Tibial nerve (tissue), 4 donors: ENCODE results near the gene PLEKHS1. TPM values are rescaled to one million over a fixed set of nuclear protein-coding genes. Genes with fewer than 3 reads are reported as not detected.

Source experiments
- DNase-seq, 2 donors: peaks; one replicate each; pipeline ENCODE4 v3.0.0-alpha.2; 2019; ENCODE audit warnings: low spot score in 2 of 2
- H3K27ac ChIP-seq, 4 donors: fragments of 200-600 bp; sonication (generic) in 3 of 4; one replicate each; pipeline ENCODE4 v1.5.1; 2017 to 2019; ENCODE audit warnings: mild to moderate bottlenecking in 1 of 4
- H3K27me3 ChIP-seq, 2 donors: fragments of 200-600 bp; sonication (generic) in 1 of 2; one replicate each; pipeline versions ENCODE4 v1.5.1 to v1.6.0; 2017 to 2019
- H3K36me3 ChIP-seq, 3 donors: fragments of 200-600 bp; sonication (generic); one replicate each; pipeline ENCODE4 v1.5.1; 2018 to 2019
- H3K4me1 ChIP-seq, 4 donors: fragments of 200-600 bp; sonication (generic) in 3 of 4; one replicate each; pipeline ENCODE4 v1.5.1; 2017 to 2019
- H3K4me3 ChIP-seq, 4 donors: fragments of 200-600 bp; sonication (generic) in 3 of 4; one replicate each; pipeline ENCODE4 v1.5.1; 2017 to 2019; ENCODE audit warnings: mild to moderate bottlenecking in 1 of 4, moderate library complexity in 1 of 4
- H3K9me3 ChIP-seq, 4 donors: fragments of 200-600 bp; sonication (generic) in 3 of 4; one replicate each; pipeline ENCODE4 v1.5.1; 2017 to 2019
- CTCF ChIP-seq, 5 experiments: fragments of 200-600 bp in 3 of 5; fragments of 450-650 bp in 2 of 5; sonication (generic) in 3 of 5; IDR thresholded peaks; one replicate each; pipeline ENCODE4 v1.5.1; 2016 to 2019; ENCODE audit warnings: antibody characterized with exemption in 5 of 5, mild to moderate bottlenecking in 3 of 5, moderate library complexity in 2 of 5
- EP300 ChIP-seq, 2 donors: sonication (generic); formaldehyde crosslinking; IDR thresholded peaks; one replicate each; pipeline ENCODE4 v1.6.1; 2017; ENCODE audit warnings: antibody characterized with exemption in 2 of 2, mild to moderate bottlenecking in 1 of 2
- POLR2A ChIP-seq, 2 donors: fragments of 450-650 bp; IDR thresholded peaks; one replicate each; pipeline ENCODE4 v1.6.1; 2017; ENCODE audit warnings: antibody characterized with exemption in 2 of 2, mild to moderate bottlenecking in 2 of 2, moderate library complexity in 2 of 2
- WGBS, 2 donors: methylation state at CpG; one replicate each; pipeline ENCODE4 v1.1.5; 2018; 5-methylcytosine and 5-hydroxymethylcytosine counted together
- total RNA-seq, 4 donors: library from RNA; depleted of rRNA; stranded (reverse); fragments of >200 nt; gene quantifications; one replicate each; pipeline ENCODE4 v1.1.0, GENCODE V29; 2016

The PLEKHS1 gene
- total RNA-seq, 4 donors from 2014 or later = not detected

GRCh38 chr10:113740850-113741249 lies 10.6 kb upstream of the PLEKHS1 start:
- 88 to 92% methylated on average over 3 of the region's 3 CpGs for WGBS, 2 donors
- Histone ChIP-seq H3K27ac (no peak overlapping the region), H3K4me3 (no peak overlapping the region), H3K36me3 (no peaks in the 10 kb centered on the region), H3K27me3 (no peaks in the 10 kb centered on the region), H3K4me1 (peaks cover 0 to 2% (median 0%) of the 10 kb centered on the region in 4 donors), H3K9me3 (no peaks in the 10 kb centered on the region)
- TF ChIP-seq EP300 (IDR thresholded peaks at IDR 0.05) (no peak), POLR2A (IDR thresholded peaks at IDR 0.05) (no peak), CTCF (IDR thresholded peaks at IDR 0.05) (no peak)
- DNase-seq = no peak

GRCh38 chr10:113742466-113742865 lies 9.0 kb upstream of the PLEKHS1 start:
- no peaks in the 10 kb centered on the region for H3K4me1 ChIP-seq
- no peak overlapping the region for H3K4me3 ChIP-seq
- no peaks in the 10 kb centered on the region for H3K27me3 ChIP-seq
- no peak for TF ChIP-seq CTCF (IDR thresholded peaks at IDR 0.05)
- TF ChIP-seq POLR2A (IDR thresholded peaks at IDR 0.05) = no peak
- TF ChIP-seq EP300 (IDR thresholded peaks at IDR 0.05) = no peak
- WGBS, 2 donors = 76 to 83% methylated on average over 2 of the region's 2 CpGs
- H3K36me3 ChIP-seq = no peaks in the 10 kb centered on the region
- DNase-seq = no peak
- no peaks in the 10 kb centered on the region for H3K9me3 ChIP-seq
- no peak overlapping the region for H3K27ac ChIP-seq

GRCh38 chr10:113743594-113743993 lies 7.9 kb upstream of the PLEKHS1 start:
- H3K27me3 ChIP-seq = no peaks in the 10 kb centered on the region
- no peaks in the 10 kb centered on the region for H3K4me1 ChIP-seq
- no peaks in the 10 kb centered on the region for H3K36me3 ChIP-seq
- H3K9me3 ChIP-seq = no peaks in the 10 kb centered on the region
- no peak overlapping the region for H3K4me3 ChIP-seq
- DNase-seq = no peak
- TF ChIP-seq EP300 (IDR thresholded peaks at IDR 0.05) = no peak
- no peak for TF ChIP-seq CTCF (IDR thresholded peaks at IDR 0.05)
- no peak for TF ChIP-seq POLR2A (IDR thresholded peaks at IDR 0.05)
- H3K27ac ChIP-seq = no peak overlapping the region

GRCh38 chr10:113745374-113745773 lies 6.1 kb upstream of the PLEKHS1 start:
- H3K9me3 ChIP-seq = no peaks in the 10 kb centered on the region
- no peaks in the 10 kb centered on the region for H3K27me3 ChIP-seq
- no peaks in the 10 kb centered on the region for H3K36me3 ChIP-seq
- 78 to 94% methylated on average over 2 of the region's 2 CpGs for WGBS, 2 donors
- no peaks in the 10 kb centered on the region for H3K4me1 ChIP-seq
- no peak overlapping the region for H3K27ac ChIP-seq
- no peak overlapping the region for H3K4me3 ChIP-seq
- no peak for DNase-seq
- no peak for TF ChIP-seq CTCF (IDR thresholded peaks at IDR 0.05)

DNA sequence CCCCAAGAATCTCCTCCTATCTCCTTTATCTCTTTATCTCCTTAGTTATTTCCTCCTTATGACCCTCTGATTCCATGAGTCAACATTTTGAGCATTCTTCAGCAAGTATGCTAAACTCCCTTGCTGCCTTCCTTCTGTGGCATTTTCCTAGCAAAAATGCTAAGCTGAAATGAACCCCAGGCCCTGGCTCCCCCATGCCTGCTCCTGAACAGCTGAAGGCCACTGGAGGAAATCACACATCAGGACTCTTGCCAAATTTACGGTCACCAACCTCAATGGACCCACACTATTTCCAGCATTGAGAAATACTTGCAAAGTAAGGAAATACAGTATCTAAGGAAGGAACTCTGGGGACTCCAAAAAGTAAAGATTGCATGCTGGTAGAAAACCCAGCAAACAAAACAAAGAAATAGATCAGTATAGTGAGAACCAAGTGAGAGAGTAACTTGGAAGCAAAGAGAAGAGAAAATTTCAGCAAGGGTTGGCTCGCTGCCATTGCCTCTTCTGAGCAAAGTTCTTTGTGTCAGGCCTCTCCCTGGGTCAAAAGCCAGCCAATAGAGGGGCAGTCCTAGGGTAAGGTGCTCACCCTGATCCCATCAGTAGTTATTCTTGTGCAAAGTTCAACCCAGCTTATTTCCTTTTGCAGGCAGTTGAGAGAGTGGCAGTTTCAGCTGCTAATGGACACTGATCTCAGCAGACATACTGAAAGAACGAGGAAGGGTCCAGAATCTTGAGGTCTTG lies 5.1 kb upstream of the PLEKHS1 start:
- WGBS, 2 donors = 41 to 42% methylated on average over 3 of the region's 3 CpGs
- H3K36me3 ChIP-seq = no peaks in the 10 kb centered on the region
- H3K27ac ChIP-seq = no peak overlapping the region
- H3K4me1 ChIP-seq = no peaks in the 10 kb centered on the region
- H3K4me3 ChIP-seq = no peak overlapping the region
- no peak for TF ChIP-seq EP300 (IDR thresholded peaks at IDR 0.05)
- TF ChIP-seq POLR2A (IDR thresholded peaks at IDR 0.05) = no peak
- TF ChIP-seq CTCF (IDR thresholded peaks at IDR 0.05) = no peak
- no peaks in the 10 kb centered on the region for H3K9me3 ChIP-seq
- H3K27me3 ChIP-seq = no peaks in the 10 kb centered on the region
- DNase-seq = no peak
